PFSK-1 (cell line): ENCODE measurements around the gene GGT6.

Experiments
- FOXP2 ChIP-seq: optimal IDR thresholded peaks from 2 replicates; pipeline ENCODE3; 2011; ENCODE audit warnings: borderline replicate concordance, control low read depth, inconsistent platforms; ENCODE audit not compliant: insufficient read depth; ENCODE audit errors: extremely low read length, extremely low read depth
- POLR2AphosphoS5 ChIP-seq: IDR thresholded peaks from 2 replicates; pipeline ENCODE4 v1.6.1; 2012; ENCODE audit warnings: low read depth, mild to moderate bottlenecking, control low read depth, low read length, moderate library complexity
- SIN3A ChIP-seq: IDR thresholded peaks from 2 replicates; pipeline ENCODE4 v1.6.1; 2012; ENCODE audit warnings: mild to moderate bottlenecking, low read length, moderate library complexity, borderline replicate concordance; ENCODE audit not compliant: insufficient read depth
- TAF1 ChIP-seq: IDR thresholded peaks from 2 replicates; pipeline ENCODE4 v1.6.1; 2012; ENCODE audit warnings: low read length, control low read depth, borderline replicate concordance; ENCODE audit not compliant: insufficient read depth
- TF ChIP-seq, protein P1 (sequence below), 2 experiments: IDR thresholded peaks; 2 replicates each; pipeline versions ENCODE4 v1.6.1 to v1.8.0; 2011 to 2012; ENCODE audit warnings: low read depth in 2 of 2, low read length in 2 of 2, control low read depth in 1 of 2, inconsistent platforms in 1 of 2, mild to moderate bottlenecking in 1 of 2, moderate library complexity in 1 of 2; ENCODE audit not compliant: insufficient read depth in 1 of 2

Gene GGT6

DNA sequence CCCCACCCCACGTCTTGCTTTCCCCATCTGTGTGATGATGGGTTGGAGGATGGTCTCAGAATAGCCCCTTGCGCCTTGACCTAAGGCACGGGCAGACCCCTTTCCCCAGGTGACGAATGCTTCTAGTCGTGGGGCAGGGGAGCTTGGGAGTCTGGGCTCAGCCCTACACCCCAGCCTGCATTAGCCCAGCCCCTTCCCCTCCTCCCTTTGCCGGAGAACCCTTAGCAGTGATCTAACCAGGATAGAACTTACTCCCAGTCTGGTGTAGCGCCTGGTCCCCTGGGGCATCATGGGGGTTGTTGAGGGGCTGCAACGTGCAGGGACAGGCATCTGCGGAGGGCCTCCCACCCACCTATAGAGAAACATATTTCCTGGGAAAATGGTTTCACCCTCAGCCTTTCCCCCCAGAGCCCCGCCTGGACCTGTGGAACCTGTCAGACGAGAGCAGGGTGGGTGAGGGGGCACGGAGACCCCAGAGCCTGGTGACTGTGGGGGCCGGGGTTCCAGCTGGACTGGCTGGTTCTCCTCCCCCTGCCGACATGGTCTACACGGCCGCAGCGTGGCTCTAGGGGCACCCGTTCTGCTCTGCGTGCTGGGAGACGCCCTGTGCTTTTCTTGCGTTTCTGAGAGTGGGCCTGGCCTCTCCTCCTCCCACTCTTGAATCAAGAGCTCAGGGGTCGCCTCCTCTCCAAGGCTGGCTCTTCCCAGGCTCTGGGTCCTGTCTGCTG lies 28.7 kb upstream of the GGT6 start:
- TF ChIP-seq, protein P1, sequence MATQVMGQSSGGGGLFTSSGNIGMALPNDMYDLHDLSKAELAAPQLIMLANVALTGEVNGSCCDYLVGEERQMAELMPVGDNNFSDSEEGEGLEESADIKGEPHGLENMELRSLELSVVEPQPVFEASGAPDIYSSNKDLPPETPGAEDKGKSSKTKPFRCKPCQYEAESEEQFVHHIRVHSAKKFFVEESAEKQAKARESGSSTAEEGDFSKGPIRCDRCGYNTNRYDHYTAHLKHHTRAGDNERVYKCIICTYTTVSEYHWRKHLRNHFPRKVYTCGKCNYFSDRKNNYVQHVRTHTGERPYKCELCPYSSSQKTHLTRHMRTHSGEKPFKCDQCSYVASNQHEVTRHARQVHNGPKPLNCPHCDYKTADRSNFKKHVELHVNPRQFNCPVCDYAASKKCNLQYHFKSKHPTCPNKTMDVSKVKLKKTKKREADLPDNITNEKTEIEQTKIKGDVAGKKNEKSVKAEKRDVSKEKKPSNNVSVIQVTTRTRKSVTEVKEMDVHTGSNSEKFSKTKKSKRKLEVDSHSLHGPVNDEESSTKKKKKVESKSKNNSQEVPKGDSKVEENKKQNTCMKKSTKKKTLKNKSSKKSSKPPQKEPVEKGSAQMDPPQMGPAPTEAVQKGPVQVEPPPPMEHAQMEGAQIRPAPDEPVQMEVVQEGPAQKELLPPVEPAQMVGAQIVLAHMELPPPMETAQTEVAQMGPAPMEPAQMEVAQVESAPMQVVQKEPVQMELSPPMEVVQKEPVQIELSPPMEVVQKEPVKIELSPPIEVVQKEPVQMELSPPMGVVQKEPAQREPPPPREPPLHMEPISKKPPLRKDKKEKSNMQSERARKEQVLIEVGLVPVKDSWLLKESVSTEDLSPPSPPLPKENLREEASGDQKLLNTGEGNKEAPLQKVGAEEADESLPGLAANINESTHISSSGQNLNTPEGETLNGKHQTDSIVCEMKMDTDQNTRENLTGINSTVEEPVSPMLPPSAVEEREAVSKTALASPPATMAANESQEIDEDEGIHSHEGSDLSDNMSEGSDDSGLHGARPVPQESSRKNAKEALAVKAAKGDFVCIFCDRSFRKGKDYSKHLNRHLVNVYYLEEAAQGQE (IDR thresholded peaks at IDR 0.05; ENCODE audit: insufficient read depth in 1 of 2, low read depth in 2 of 2, low read length in 2 of 2) = no peak
- TF ChIP-seq SIN3A (no peak), POLR2AphosphoS5 (no peak), TAF1 (no peak), FOXP2 (no peak)

DNA sequence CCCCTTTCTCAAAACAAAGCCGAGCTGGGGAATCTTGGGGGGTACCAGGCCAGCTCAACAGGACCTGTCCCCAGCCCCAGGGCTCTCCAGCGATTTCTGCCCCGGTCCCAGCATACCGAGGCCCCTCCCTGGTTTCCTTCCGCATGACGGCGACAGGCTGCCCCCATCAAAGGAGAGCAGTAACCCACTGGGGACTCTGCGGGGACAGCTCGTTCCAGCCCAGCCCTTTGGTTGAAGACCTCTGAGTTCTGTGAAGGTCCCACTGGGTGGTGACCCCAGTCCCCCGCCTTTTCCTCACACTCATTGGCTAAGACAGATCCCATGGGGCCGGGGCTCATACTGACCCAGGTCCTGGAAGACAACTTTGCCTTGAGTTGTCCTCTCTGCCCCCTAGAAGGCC lies 28.0 kb upstream of the GGT6 start:
- TF ChIP-seq FOXP2 (no peak), POLR2AphosphoS5 (no peak)

DNA sequence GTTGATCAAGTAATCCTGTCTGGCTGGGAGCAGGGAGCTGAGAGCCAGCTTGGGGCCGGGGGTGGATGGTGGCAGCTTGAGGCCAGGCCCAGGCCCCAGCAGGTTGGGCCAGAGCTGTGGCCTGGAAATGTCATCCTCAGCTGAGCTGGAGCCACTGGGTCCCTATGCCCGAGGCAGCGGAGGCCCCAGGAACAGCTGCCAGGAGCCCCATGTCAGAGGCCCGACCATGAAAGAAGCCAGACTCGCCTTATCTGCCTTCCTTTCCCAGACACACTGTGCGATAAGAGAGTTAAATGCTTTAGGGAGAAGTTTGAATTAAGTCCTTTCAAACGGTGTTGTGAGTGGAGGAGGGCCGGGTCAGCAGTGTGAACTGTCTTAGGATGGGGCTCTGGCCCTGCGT lies 27.4 kb upstream of the GGT6 start:
- TF ChIP-seq TAF1 (no peak), POLR2AphosphoS5 (no peak), SIN3A (no peak), FOXP2 (no peak)
- TF ChIP-seq, protein P1 (IDR thresholded peaks at IDR 0.05; ENCODE audit: insufficient read depth in 1 of 2, low read depth in 2 of 2, low read length in 2 of 2) = no peak

DNA sequence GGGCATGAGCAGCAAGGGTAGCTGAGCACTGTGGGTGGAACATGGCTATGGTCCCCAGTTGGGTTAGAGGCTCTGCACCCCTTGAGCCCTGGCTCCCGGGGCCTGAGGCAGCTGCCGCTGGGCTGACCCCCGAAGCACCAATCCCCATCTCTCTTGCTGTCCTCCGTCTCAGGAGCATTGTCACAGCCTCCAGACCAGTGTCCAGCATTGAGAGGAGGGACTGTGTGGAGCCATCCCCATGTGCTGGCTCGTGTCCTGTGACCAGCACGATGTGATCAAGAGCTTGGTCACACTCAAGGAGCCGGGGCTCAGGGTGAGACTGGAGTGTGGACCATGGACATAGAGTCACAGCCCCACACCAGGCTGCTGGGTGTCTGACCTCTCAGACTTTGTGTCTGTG lies 26.8 kb upstream of the GGT6 start:
- TF ChIP-seq SIN3A (no peak), POLR2AphosphoS5 (no peak), TAF1 (no peak), FOXP2 (no peak)
- TF ChIP-seq, protein P1 (IDR thresholded peaks at IDR 0.05; ENCODE audit: insufficient read depth in 1 of 2, low read depth in 2 of 2, low read length in 2 of 2) = no peak

DNA sequence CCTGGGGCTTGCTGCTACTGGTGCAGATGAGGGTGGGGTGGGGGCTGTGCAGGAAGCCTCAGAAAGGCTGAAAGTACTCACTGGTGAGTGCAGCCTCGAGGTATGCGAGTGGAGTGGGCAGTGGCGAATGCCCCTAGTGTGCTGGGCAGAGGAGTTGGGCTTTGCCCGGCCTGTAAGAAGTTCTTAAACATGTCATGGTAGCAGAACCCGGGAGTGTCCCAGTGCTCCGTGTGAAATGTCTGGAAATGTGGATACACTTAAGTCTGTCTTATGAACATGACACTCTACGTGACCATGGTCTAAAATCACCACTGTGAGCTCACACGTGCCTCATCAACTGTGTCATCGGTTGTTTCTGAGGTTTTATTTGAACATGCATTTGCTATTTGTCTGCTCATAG lies 25.7 kb upstream of the GGT6 start:
- TF ChIP-seq, protein P1 (IDR thresholded peaks at IDR 0.05; ENCODE audit: insufficient read depth in 1 of 2, low read depth in 2 of 2, low read length in 2 of 2) = no peak
- no peak for TF ChIP-seq TAF1
- TF ChIP-seq SIN3A = no peak
- TF ChIP-seq FOXP2 = no peak
- TF ChIP-seq POLR2AphosphoS5 = no peak
